HG03139 (cell line): ENCODE data around the gene CFAP97D2.
"Not testable (repeated sequence)": the region's sequence is repeated elsewhere in the genome, so short reads cannot be mapped to it uniquely, and the experiment has no call there.

Source experiments
- ATAC-seq: cut with Tn5 transposase; IDR thresholded peaks from one replicate; pipeline ENCODE4 v1.9.1; 2021; ENCODE audit not compliant: unreplicated experiment

CFAP97D2 gene

GRCh38 chr13:114179087-114179658, at the start of gene CFAP97D2:
TSS of gene CFAP97D2 (plus strand) at chr13:114179257. CDS start at chr13:114179331, 74 bp downstream.
- ATAC-seq, result no peak

- no peak for ATAC-seq
Observed at GRCh38 chr13:114129649-114130062, 49.4 kb upstream of the CFAP97D2 start.

GRCh38 chr13:114130131-114130836, 48.8 kb upstream of the CFAP97D2 start:
- ATAC-seq, result no peak

- no peak for ATAC-seq
Observed at GRCh38 chr13:114130837-114131582, 48.0 kb upstream of the CFAP97D2 start.

GRCh38 chr13:114131583-114132418, 47.3 kb upstream of the CFAP97D2 start:
- ATAC-seq, result peak; percentile 6

- peak; percentile 46 for ATAC-seq
Observed at GRCh38 chr13:114132419-114133121, 46.5 kb upstream of the CFAP97D2 start, which contains the start of gene RASA3. TSS of gene RASA3 (minus strand) at chr13:114132623. CDS start at chr13:114132489, 134 bp downstream.

- not testable (repeated sequence) for ATAC-seq
Observed at GRCh38 chr13:114133126-114133525, 45.9 kb upstream of the CFAP97D2 start.

- ATAC-seq, result not testable (repeated sequence)
Observed at GRCh38 chr13:114133552-114133951, 45.5 kb upstream of the CFAP97D2 start.

- ATAC-seq, result no peak
Observed at GRCh38 chr13:114134111-114134943, 44.7 kb upstream of the CFAP97D2 start.

- no peak for ATAC-seq
Observed at GRCh38 chr13:114134944-114135610, 44.0 kb upstream of the CFAP97D2 start.

GRCh38 chr13:114135731-114136171, 43.3 kb upstream of the CFAP97D2 start:
- no peak for ATAC-seq

- no peak for ATAC-seq
Observed at GRCh38 chr13:114136576-114136975, 42.5 kb upstream of the CFAP97D2 start.

GRCh38 chr13:114140131-114140905, 38.7 kb upstream of the CFAP97D2 start:
- ATAC-seq, result no peak

- ATAC-seq, result no peak
Observed at GRCh38 chr13:114140906-114141250, 38.2 kb upstream of the CFAP97D2 start.

- ATAC-seq, result no peak
Observed at GRCh38 chr13:114141261-114141996, 37.6 kb upstream of the CFAP97D2 start.

GRCh38 chr13:114142137-114142550, 36.9 kb upstream of the CFAP97D2 start:
- ATAC-seq, result no peak
